RPMI8226 (cell line): ENCODE data around the gene DKK3.
A peak's percentile ranks its signal among the peaks of the same experiment; 100 is the strongest.

Experiments used
- DNase-seq: peaks from one replicate; pipeline ENCODE4 v3.0.0-alpha.2; 2015

DKK3 gene

GRCh38 chr11:11980841-11981308 is 27.6 kb downstream of the DKK3 start:
- no peak for DNase-seq

DNA sequence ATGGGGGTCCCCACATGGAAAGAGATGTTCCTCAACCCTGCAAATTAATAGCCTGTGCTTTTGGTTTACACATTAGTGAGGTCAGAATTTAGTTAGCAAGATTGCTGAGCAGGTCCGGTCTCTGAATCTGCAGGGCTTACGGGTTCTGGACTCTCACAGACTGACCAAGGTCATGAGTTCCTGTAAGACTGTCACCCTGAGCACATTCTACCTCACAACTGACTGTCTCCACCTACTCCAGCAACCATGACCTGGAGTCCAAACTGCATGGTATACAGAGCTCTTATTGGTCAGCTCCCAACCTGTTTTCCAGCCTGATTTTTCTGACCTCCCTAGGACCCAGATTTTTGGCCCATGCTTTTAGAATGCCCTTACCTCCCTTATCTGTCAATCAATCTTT is 28.2 kb downstream of the DKK3 start:
- DNase-seq = no peak

GRCh38 chr11:11979488-11980117 is 28.8 kb downstream of the DKK3 start:
- no peak for DNase-seq

DNA sequence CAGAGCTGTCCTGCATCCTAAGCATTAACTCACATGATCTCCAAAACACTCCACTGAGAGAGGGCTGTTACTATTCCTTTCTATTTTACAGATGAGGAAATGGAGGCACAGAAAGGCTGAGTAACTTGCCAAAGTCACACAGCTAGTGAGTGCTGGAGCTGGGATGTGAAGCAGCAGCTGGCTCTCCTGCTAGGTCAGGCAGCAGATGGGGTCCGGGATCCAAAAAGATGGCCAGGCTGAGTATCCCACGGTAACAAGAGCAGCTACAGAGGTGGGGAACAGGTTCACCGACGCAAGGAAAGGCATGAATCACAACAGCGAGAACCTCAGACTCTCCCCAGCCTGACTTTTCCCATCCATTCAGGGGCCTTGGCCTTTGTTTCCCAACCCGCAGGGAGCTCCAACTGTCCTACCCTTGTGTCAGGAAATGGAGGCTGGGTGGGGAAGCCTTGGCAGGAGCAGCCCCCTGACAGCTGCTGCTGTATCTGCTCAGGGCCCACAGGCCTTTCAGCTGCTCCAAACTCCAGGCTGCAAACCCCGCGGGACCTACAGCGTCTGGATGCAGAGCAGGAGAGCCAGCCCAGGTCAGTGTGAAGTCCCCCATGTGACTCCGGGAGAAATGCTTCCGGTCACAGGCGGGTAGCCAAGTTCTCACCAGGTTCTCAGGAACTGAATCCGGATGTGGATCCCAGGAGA is 29.5 kb downstream of the DKK3 start:
- DNase-seq = no peak

DNA sequence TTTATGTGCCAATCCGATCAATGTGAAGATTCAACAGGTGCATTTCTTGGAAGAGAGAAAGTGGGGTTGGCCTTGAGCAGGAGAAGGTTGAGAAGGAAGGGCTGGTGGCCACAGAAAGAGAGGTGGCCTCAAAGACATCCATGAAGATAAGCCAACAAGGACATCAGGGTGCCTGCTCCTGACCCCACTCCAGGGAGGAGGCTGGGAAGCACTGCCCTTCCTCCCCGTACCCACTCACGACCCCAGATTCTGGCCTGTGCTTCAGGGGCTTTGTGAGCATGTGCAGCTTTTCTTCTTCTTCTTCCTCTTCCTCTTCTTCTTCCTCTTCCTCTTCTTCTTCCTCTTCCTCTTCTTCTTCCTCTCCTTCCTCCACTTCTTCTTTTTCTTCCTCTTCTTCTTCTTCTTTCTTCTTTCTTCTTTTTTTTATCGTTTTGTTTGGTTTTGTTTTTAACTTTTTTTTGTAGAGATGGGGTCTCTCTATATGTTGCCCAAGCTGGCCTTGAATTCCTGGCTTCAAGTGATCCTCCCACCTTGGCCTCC is 30.3 kb downstream of the DKK3 start:
- no peak for DNase-seq

- DNase-seq = no peak
These were observed 31.1 kb downstream of the DKK3 start for GRCh38 chr11:11977206-11977938.

DNA sequence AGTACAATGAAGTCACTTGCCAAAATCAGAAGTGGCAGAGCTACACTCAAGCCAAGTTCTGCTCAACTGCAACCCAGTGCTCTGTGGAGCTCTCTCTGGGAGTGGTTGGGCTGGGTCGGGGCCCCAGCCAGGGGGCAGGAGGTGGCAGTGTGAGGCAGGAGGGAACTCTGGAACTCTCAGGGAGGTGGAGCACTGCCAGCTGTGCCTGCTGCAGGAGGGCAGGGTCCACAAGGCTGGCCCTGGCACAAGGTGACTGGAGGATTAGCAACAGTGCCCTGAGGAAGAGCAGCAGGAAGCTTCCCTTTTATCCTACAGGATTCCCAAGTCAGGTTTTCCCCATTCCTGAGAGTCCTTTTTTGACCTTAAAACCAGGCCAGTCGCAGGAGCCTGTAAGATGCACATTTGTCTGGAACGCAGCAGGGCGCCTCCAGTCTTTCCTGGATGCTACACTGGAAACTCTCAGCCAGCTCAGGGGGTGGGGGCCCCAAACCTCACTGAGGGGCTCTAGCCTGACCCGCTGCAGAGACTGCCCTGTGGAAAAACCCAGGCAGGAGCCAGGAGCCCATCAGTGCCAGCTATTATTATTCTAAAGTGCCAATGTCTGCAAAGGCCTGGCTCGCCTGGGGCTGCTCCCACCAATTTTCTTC is 31.8 kb downstream of the DKK3 start:
- no peak for DNase-seq

GRCh38 chr11:11975201-11976092 is 33.0 kb downstream of the DKK3 start:
- no peak for DNase-seq

- DNase-seq = no peak
These were observed 34.6 kb downstream of the DKK3 start for GRCh38 chr11:11973866-11974265.

DNA sequence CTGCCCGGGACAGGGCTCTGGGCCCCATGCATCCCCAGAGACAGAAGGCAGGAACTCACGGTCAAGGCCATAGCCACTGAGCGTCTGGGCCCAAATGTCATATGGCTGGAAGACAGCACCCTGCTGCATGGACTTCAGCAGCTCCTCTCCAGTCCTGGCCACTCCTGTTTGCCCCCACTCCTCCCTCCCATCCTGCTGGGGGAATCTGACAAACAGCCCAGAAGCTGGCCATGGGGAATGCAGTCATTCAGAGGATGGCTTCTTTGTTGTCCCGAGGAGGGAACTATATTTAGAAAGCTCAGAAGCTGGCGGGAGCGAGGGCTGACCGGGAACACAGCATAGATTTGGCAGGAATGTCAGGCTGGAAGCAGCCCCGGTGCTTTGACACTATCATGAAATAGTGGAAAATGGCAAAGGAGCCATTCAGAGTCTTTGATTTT is 35.0 kb downstream of the DKK3 start:
- no peak for DNase-seq

DNA sequence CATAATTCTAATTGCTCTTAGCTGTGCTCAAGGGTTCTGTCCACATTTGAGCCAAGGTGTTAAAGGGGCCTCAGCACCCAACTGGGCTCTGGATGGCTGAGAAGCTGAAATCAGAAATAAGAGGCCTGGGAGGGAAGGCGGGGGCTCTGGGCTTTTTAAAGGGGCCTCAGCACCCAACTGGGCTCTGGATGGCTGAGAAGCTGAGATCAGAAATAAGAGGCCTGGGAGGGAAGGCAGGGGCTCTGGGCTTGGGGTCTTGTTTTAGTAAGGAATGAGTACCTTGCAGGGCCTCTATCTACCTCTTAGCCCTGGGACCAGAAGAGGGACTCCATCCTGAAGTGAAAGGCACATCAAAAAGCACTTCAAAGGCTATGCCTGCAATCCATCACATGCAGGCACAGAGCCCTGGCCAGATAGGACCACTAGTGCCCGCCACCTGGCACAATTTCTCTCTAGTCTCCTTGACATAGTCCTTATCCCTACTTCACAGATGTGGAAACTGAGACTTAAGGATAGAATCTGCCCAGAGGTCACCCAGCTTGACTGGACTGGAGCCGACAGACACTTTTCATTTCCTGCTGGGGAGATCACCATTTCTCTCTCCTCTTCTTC is 35.6 kb downstream of the DKK3 start:
- no peak for DNase-seq

DNA sequence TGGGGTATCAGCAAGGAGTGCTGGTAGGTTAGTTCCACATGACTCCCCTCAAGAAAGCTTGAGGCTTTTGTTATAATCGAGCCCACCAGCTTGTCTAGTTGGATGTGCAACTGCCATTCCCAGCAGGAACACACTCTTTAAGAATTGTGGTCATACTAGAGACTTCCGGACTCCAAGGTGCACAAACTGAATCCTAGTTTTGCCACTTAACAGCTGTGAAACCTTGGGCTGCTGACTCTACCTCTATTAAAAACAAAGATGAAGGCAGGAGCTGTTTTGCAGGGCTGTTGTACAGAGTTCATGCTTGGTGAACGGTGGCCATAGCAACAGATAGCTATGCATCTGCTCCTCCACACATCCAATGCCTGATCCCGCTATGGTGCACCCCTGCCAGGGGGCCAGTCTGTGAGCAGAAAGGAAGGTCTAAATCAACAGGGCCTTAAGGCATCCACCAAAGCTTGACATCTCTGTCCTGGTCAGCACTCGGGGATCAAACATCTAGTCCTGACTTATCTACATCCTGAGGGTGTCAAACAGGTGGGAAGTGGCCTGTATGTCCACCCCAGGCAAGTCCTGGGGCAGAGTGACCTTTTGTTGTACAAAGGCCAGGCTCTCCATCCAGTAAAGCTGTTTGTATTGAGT is 36.4 kb downstream of the DKK3 start:
- no peak for DNase-seq

GRCh38 chr11:11970556-11970955 is 37.9 kb downstream of the DKK3 start:
- no peak for DNase-seq

- DNase-seq = no peak
These were observed 38.8 kb downstream of the DKK3 start for GRCh38 chr11:11969380-11970215.

GRCh38 chr11:11968511-11969280 is 39.7 kb downstream of the DKK3 start:
- DNase-seq = no peak

GRCh38 chr11:11967669-11968510 is 40.5 kb downstream of the DKK3 start:
- no peak for DNase-seq

- DNase-seq = peak; percentile 80
These were observed 41.4 kb downstream of the DKK3 start for GRCh38 chr11:11966826-11967668.
